GM10266 (cell line): ENCODE results near the gene INIP.
"Not testable (repeated sequence)": the region's sequence is repeated elsewhere in the genome, so short reads cannot be mapped to it uniquely, and the experiment has no call there.

Source experiments
- DNase-seq: peaks from one replicate; pipeline ENCODE4 v3.0.0; 2012; ENCODE audit errors: extremely low spot score
- CTCF ChIP-seq: IDR thresholded peaks from 2 replicates; pipeline ENCODE4 v1.5.1; 2012; ENCODE audit warnings: mild to moderate bottlenecking, low read depth; ENCODE audit not compliant: control insufficient read depth, insufficient read depth; ENCODE audit errors: missing control alignments

The INIP gene

DNA sequence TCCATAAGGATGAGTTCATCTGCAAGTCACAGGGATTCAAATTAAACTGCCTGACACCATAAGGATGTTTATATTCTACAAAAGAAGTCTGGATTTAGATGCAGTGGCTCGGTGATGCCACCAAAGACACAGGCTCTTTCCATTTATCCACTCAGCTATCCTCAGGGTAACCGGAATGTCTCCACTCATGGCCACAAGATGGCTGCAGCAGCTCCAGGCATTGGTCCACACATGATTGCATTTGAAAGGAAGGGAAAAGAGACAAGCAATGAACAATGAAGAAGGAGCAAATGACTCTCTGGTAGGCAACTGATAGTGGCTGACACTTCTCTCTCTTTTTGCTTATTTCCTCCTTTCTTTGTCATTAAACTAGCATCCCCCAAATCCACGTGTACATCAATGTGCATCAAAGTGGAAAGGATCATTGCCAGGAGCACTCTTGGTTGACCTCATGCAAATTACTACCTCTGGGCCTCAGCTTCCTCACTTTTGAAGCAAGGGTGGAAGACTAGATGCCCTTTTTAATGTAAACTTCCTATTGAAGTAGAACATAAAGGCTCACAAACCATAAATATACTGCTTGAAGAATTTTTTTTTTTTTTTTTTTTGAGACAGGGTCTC, 25.4 kb upstream of the INIP start:
- DNase-seq, result no peak
- TF ChIP-seq CTCF, result no peak

DNA sequence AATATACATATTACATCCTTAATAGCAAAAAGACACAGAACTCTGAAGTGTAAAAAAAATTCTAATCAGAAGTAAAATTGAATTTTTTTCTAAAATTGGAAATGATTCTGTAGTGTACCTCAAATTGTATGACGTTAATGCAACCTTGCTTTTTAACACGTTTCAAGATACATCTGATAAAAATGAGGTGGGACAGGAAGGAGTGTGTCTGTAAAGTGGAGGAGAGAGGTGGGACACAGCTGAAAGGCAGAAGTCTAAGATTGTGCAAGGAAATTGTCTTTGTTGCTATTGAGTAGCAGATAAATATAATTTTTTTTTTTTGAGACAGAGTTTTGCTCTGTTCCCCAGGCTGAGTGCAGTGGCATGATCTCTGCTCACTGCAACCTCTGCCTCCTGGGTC, 17.0 kb upstream of the INIP start:
- no peak for DNase-seq
- no peak for TF ChIP-seq CTCF

- DNase-seq, result no peak
- no peak for TF ChIP-seq CTCF
These were observed 14.1 kb upstream of the INIP start for GRCh38 chr9:112731971-112732370.

DNA sequence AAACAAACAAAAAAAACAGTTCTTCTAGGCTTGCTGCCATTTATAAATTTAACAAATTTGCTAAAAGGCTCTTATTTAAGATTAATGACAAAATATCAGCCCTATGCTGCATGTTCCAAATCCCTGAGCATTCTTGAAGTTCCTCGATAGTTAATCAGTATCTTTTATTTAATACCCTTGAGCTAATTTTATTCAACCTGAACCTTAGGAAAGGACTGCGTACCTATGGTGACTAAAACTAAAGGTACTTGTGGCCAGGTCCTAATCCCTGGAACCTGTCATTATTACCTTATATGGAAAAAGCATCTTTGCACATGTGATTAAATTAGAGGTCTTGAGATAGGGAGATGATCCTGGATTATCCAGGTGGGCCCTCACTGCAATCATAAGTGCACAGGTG, 10.5 kb upstream of the INIP start:
- TF ChIP-seq CTCF, result no peak

GRCh38 chr9:112726428-112726827, 8.5 kb upstream of the INIP start:
- no peak for DNase-seq
- TF ChIP-seq CTCF, result no peak

More for the DNA sequence above, 10.5 kb upstream of the INIP start:
- DNase-seq, result no peak

- TF ChIP-seq CTCF, result no peak
- DNase-seq, result no peak
These were observed 8.0 kb upstream of the INIP start for GRCh38 chr9:112725961-112726360.

- not testable (repeated sequence) for DNase-seq
These were observed 4.8 kb upstream of the INIP start for GRCh38 chr9:112722749-112723148.
